Large intestine (tissue), 3 donors: ENCODE data around the gene ABAT. TPM values are rescaled to one million over a fixed set of nuclear protein-coding genes. Genes with fewer than 3 reads are reported as not detected.

Source experiments
- DNase-seq, 2 donors: peaks; one replicate each; pipeline versions ENCODE4 v3.0.0 to v3.0.0-alpha.2; 2013
- H3K27ac ChIP-seq: one replicate; pipeline ENCODE4 v1.5.1; 2013; ENCODE audit warnings: low read length
- H3K27me3 ChIP-seq: 2 replicates; pipeline ENCODE4 v1.6.1; 2013; ENCODE audit warnings: low read length; ENCODE audit not compliant: control insufficient read depth, insufficient read depth
- H3K36me3 ChIP-seq: 2 replicates; pipeline ENCODE4 v1.6.1; 2013; ENCODE audit warnings: low read length; ENCODE audit not compliant: control insufficient read depth, insufficient read depth
- H3K4me1 ChIP-seq: one replicate; pipeline ENCODE4 v1.6.1; 2013; ENCODE audit warnings: low read length; ENCODE audit not compliant: control insufficient read depth, insufficient read depth
- H3K4me3 ChIP-seq: one replicate; pipeline ENCODE4 v1.5.1; 2013; ENCODE audit warnings: low read length
- H3K9me3 ChIP-seq: one replicate; pipeline ENCODE4 v1.6.1; 2013; ENCODE audit warnings: mild to moderate bottlenecking, low read depth, low read length, moderate library complexity; ENCODE audit not compliant: control insufficient read depth
- WGBS: methylation state at CpG from one replicate; pipeline ENCODE4 v1.1.5; 2013; ENCODE audit warnings: low lambda C conversion rate; ENCODE audit not compliant: insufficient coverage; 5-methylcytosine and 5-hydroxymethylcytosine counted together
- polyA plus RNA-seq: library from polyadenylated mRNA; unstranded; fragments of 120-200 nt; gene quantifications from one replicate; pipeline ENCODE4 v1.2.1, GENCODE V29; 2013

The ABAT gene
- polyA plus RNA-seq, 1 donor, result 55.7 TPM

DNA sequence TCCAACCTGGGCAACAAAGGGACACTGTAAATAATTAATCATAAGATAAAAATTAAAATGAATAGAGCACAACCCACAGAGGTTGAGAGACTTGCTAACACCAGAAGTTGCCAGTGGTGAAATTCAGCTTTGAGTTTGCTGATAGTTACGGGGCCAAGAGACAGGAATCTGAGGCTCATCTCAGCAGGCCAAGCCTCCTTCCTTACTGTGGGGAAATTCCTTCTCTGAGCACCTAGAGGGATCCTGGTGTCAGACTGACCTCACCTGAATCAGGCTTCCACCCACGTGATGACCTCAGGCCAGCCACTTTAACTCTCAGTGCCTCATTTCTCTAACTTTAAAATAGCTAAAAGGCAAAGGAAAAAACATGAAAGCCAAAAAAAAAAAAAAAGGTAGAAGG, 4.7 kb downstream of the ABAT start:
- WGBS, result 40% methylated on average over 1 of the region's 2 CpGs
- peaks cover 2% of the 10 kb centered on the region for H3K36me3 ChIP-seq
- H3K4me3 ChIP-seq, result no peak overlapping the region
- peaks cover 42% of the 10 kb centered on the region for H3K4me1 ChIP-seq
- no peaks in the 10 kb centered on the region for H3K9me3 ChIP-seq
- no peak overlapping the region for H3K27ac ChIP-seq
- no peaks in the 10 kb centered on the region for H3K27me3 ChIP-seq
- no peak for DNase-seq

DNA sequence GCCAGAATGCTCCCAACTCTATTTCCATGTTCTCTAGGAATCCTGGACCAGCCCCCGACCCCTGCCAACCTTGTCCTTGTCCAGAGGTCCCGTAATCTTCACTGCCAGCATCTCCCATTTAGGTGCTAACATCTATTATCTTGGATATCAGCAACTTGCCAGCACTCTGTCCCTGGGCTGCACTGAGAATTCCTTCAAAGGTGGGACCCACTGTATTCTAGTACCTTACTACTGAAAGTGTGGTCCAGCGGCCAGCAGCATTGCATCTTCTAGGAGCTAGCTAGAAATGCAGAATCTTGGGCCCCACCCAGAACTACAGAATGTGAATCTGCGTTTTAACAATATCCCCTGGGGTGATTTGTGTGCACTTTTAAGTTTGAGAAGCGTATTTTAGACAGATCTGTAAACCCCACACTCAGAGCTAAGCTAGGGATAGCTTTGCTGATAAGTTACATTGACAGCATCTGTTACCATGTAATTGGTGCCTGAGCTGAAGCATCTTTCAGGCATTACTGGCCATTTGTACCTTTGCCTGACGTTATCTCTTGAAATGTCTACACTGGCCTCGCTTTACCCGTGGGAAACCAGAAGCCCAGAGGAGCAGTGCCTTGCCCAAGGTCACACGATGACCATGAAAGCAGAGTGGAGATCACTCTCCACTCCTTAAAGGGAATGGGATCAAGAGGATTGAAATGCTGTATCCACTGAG, 8.3 kb downstream of the ABAT start:
- Histone ChIP-seq H3K36me3 (peaks cover 2% of the 10 kb centered on the region), H3K27me3 (no peaks in the 10 kb centered on the region), H3K4me1 (peaks cover 20% of the 10 kb centered on the region), H3K4me3 (no peak overlapping the region), H3K9me3 (no peaks in the 10 kb centered on the region), H3K27ac (no peak overlapping the region)
- 90% methylated on average over 2 of the region's 9 CpGs for WGBS
- DNase-seq, result no peak

DNA sequence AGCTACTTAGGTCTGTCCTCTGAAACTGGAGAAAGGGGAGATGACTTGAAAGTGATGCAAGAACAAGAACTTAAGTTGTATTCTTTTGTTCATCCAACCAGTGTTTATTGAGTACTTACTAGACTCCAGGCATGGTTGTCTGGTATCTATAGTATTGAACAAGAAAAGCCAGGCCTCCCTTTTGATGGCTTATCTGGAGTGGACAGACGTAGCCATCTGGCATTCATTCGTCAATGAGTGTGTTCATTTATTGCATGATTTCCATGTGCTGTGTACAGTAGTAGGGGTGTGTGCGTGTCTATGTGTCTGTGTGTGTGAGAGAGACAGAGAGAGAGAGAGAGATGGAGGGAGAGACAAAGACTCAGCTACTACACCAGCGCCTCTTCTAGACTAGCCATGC, 9.2 kb downstream of the ABAT start:
- no peaks in the 10 kb centered on the region for H3K27me3 ChIP-seq
- H3K36me3 ChIP-seq, result peaks cover 2% of the 10 kb centered on the region
- DNase-seq, result no peak
- H3K4me1 ChIP-seq, result peaks cover 13% of the 10 kb centered on the region
- no peak overlapping the region for H3K4me3 ChIP-seq
- H3K9me3 ChIP-seq, result no peaks in the 10 kb centered on the region
- H3K27ac ChIP-seq, result no peak overlapping the region
- no CpG with 5 or more reads among the region's 4 CpGs for WGBS

DNA sequence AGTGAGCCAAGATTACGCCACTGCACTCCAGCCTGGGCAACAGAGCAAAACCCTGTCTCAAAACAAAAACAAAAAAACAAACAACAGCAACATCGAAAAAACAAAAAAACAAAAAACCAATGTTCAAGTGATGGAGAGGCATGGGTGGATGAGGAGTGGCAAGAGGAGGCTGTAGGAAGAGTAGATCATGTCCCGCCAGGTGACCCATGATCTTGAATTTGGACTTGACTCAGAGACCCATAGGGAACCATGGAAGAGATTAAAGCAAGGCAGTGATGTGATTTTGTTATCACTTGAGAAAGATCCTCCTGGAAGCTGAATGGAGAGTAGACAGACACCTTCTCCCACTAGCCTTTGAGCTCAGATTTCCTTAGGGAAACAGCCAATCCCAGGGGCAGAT, 11.2 kb downstream of the ABAT start:
- H3K27ac ChIP-seq, result no peak overlapping the region
- H3K4me3 ChIP-seq, result no peak overlapping the region
- H3K4me1 ChIP-seq, result peaks cover 5% of the 10 kb centered on the region
- WGBS, result 100% methylated on average over 1 of the region's 3 CpGs
- no peak for DNase-seq
- H3K27me3 ChIP-seq, result no peaks in the 10 kb centered on the region
- no peaks in the 10 kb centered on the region for H3K36me3 ChIP-seq
- peaks cover 7% of the 10 kb centered on the region for H3K9me3 ChIP-seq

DNA sequence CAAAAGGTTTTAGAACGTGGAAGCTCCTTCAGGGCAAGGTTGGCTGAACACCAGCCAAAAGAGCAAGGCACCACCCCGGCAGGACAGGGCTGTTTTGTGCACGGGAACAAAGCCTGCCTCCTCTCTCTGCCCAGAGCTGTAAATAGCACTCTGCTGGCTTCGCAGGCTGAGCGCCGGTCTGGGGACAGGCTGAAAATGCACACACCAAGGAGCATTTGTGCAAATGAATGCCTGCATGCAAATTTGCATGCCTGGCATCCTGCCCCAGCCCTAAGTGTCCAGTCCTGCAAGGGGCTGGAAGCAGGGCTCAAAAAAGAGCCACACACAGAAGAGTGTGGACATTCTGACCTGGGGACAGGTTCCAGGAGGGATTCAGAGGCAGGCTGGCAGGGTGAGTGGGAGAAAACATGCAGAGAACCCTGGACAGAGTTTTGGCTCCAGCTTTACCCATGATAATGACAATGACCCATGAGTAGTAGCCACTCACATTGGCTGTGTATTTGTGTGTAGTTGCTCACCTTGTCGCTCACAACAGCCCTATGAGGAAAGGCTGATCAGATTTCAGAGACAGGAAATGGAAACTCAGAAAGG, 11.7 kb downstream of the ABAT start:
- H3K4me1 ChIP-seq, result peaks cover 5% of the 10 kb centered on the region
- no peak overlapping the region for H3K4me3 ChIP-seq
- DNase-seq, result no peak
- no peaks in the 10 kb centered on the region for H3K27me3 ChIP-seq
- H3K27ac ChIP-seq, result no peak overlapping the region
- no CpG with 5 or more reads among the region's 7 CpGs for WGBS
- H3K36me3 ChIP-seq, result no peaks in the 10 kb centered on the region
- peaks cover 7% of the 10 kb centered on the region for H3K9me3 ChIP-seq

DNA sequence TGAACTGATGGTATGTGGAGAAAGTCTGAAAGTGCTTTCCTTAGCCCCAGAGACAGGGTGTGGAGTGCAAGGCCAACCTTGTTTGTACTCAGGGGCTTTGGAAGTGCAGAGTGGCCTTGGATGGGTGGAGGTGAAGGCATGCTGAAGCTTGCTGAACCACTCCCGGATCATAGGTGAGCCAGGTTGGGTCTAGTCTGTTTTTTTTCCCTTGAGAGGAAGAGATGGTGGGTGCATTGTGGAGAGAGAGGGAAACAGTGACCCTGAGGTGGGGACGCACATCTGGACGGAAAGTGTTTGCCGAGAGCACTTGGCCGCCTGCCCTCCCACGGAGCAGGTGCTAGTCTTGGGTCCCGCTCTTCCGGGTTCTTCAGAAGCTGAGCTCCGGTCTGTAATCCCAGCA, 12.5 kb downstream of the ABAT start:
- Histone ChIP-seq H3K4me1 (peaks cover 5% of the 10 kb centered on the region), H3K4me3 (no peak overlapping the region)
- no peak for DNase-seq

DNA sequence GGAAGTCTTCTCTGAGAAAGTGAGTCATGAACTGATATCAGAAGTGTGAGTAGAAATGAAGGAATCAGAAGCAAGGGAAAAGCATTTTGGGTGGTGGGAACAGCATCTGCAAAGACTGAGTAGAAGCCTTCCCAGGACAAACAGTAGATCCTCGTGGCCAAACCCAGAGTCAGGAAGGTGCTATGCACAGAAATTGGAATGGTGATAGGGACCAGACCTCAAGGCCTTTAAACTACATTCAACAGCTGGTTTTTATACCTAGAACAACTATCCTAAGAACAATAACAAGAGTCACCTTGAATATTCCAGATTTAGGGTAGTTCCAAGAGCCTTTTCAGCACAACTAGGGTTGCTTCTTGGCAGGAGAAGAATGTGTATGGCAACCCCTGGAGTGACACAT, 15.3 kb downstream of the ABAT start:
- DNase-seq, result no peak
- no peak overlapping the region for H3K27ac ChIP-seq
- no CpG with 5 or more reads among the region's 1 CpG for WGBS
- H3K9me3 ChIP-seq, result peaks cover 13% of the 10 kb centered on the region
- peaks cover 5% of the 10 kb centered on the region for H3K4me1 ChIP-seq
- H3K4me3 ChIP-seq, result no peak overlapping the region
- H3K27me3 ChIP-seq, result no peaks in the 10 kb centered on the region
- no peaks in the 10 kb centered on the region for H3K36me3 ChIP-seq

More for the DNA sequence above, 12.5 kb downstream of the ABAT start:
- Histone ChIP-seq H3K27ac (no peak overlapping the region), H3K9me3 (peaks cover 8% of the 10 kb centered on the region), H3K36me3 (no peaks in the 10 kb centered on the region), H3K27me3 (no peaks in the 10 kb centered on the region)
- no CpG with 5 or more reads among the region's 9 CpGs for WGBS

DNA sequence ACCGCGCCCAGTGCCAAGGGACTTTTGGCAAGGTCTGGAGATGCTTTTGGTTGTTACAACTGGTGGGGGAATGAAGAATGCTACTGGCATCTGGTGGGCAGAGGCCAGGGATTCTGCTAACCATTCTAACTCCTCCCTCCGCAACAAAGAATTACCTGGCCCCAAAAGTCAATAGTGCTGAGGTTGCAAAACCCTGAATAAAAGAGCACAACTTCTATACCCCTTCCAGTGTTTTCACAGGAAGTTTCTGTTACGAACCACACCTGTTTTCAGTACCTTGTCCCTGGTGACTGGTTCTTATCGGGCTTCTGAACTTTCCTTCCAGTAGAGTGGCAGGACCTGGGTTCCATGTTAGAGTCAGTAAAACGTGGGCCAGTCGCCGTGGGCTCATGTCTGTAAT, 17.3 kb downstream of the ABAT start:
- Histone ChIP-seq H3K27me3 (no peaks in the 10 kb centered on the region), H3K36me3 (no peaks in the 10 kb centered on the region), H3K4me1 (no peaks in the 10 kb centered on the region), H3K4me3 (no peak overlapping the region), H3K27ac (no peak overlapping the region), H3K9me3 (peaks cover 13% of the 10 kb centered on the region)
- no CpG with 5 or more reads among the region's 8 CpGs for WGBS
- no peak for DNase-seq

DNA sequence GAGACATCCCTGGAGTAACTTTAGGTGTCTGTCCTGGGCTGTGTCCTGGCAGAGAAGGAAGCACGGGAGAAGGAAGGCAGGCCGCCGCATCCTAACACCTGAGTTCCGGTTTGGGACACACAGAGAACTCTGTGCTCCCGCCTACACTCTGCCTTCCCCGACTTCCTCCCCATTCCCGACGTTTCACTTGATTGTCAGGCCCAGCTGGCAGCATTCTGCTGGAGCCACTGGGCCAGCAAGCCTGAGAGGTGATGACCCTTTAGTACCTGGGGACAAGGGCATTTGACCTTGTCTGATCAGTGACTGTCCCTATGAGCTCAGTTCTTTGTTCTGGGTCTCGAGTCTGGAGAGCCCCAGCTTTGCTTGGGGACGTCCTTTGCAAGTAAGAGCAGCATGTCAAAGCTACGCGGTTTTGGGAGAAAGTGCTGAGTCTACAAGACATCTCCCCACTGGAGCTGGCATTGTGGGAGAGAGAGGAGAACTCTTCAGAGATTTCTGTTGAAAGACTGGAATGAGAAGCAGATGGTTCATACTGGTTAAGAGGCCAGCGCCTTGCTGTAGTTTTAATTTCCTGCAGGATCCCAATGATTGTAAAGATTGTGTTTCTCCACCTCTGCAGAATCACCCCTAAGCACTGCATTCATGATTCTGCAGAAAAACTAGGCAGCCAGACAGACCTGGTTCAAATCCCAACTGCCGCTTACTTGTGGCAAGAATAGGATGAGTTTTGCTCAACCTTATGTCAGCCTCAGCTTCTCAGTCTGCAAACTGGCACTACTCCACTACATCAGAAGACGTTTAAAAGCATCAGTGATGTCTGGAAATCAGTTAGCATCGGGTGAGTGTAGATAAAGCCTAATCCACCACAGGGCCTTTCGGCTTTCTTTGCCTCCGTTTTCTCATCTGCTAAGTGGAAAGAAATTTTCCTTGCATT, 20.6 kb downstream of the ABAT start:
- 100% methylated on average over 1 of the region's 18 CpGs for WGBS
- H3K27ac ChIP-seq, result no peak overlapping the region
- H3K9me3 ChIP-seq, result peaks cover 7% of the 10 kb centered on the region

DNA sequence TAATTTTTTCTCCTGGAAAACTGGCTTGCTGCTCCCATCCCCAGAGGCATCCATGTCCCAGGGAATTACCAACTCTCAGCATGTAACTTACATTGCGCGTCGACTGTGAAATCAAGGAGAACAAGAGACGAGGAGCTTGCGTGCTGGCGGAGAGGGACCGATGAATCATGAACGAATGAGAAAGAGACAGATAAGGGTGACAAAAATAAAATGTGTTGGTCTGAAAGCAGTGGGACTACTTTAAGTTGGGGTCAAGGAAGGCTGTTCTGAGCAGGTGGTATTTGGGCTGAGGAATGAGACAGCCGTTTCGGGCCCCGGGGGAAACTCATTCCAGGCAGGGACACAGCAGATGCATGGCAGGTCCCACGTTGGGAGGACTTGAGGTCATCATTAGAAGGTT, 22.5 kb downstream of the ABAT start:
- Histone ChIP-seq H3K27ac (no peak overlapping the region), H3K27me3 (no peaks in the 10 kb centered on the region)

More for the DNA sequence above, 20.6 kb downstream of the ABAT start:
- no peaks in the 10 kb centered on the region for H3K27me3 ChIP-seq
- no peaks in the 10 kb centered on the region for H3K36me3 ChIP-seq
- H3K4me3 ChIP-seq, result no peak overlapping the region
- no peak for DNase-seq
- no peaks in the 10 kb centered on the region for H3K4me1 ChIP-seq

More for the DNA sequence above, 22.5 kb downstream of the ABAT start:
- DNase-seq, result no peak
- peaks cover 3% of the 10 kb centered on the region for H3K4me1 ChIP-seq
- WGBS, result 62% methylated on average over 3 of the region's 12 CpGs
- peaks cover 5% of the 10 kb centered on the region for H3K9me3 ChIP-seq
- H3K36me3 ChIP-seq, result no peaks in the 10 kb centered on the region
- no peak overlapping the region for H3K4me3 ChIP-seq
